Lung (tissue), 12 donors: ENCODE measurements around the gene CDC42BPB. TPM values are rescaled to one million over a fixed set of nuclear protein-coding genes. Genes with fewer than 3 reads are reported as not detected.

ENCODE experiments used
- ATAC-seq: fragments of 200-7000 bp; cut with Tn5 transposase; one replicate; pipeline ENCODE4 v1.9.1; 2020; ENCODE audit warnings: moderate number of reproducible peaks; ENCODE audit not compliant: insufficient read depth, low FRiP score
- DNase-seq, 3 donors: peaks; one replicate each; pipeline ENCODE4 v3.0.0-alpha.2; 2013 to 2017
- H3K27ac ChIP-seq, 2 donors: one replicate each; pipeline ENCODE4 v1.5.1; 2013; ENCODE audit warnings: mild to moderate bottlenecking in 2 of 2, moderate library complexity in 2 of 2, control low read depth in 1 of 2, inconsistent platforms in 1 of 2, low read depth in 1 of 2, low read length in 1 of 2
- H3K27me3 ChIP-seq, 3 donors: one replicate each; pipeline ENCODE4 v1.5.1; 2013; ENCODE audit warnings: low read length in 2 of 3; ENCODE audit not compliant: control insufficient read depth in 3 of 3, insufficient read depth in 3 of 3
- H3K36me3 ChIP-seq, 4 donors: one replicate each; pipeline ENCODE4 v1.5.1; 2013; ENCODE audit warnings: low read length in 4 of 4, mild to moderate bottlenecking in 1 of 4, moderate library complexity in 1 of 4; ENCODE audit not compliant: control insufficient read depth in 4 of 4, insufficient read depth in 4 of 4
- H3K4me1 ChIP-seq, 5 donors: one replicate each; pipeline ENCODE4 v1.5.1; 2013; ENCODE audit warnings: low read length in 5 of 5, mild to moderate bottlenecking in 2 of 5, moderate library complexity in 1 of 5; ENCODE audit not compliant: control insufficient read depth in 5 of 5, insufficient read depth in 5 of 5
- H3K4me3 ChIP-seq: one replicate; pipeline ENCODE4 v1.5.1; 2013; ENCODE audit warnings: mild to moderate bottlenecking, control low read depth, moderate library complexity
- H3K9ac ChIP-seq, 2 donors: one replicate each; pipeline ENCODE4 v1.5.1; 2013; ENCODE audit warnings: low read length in 2 of 2, control low read depth in 1 of 2; ENCODE audit not compliant: insufficient read depth in 1 of 2
- H3K9me3 ChIP-seq, 4 donors: one replicate each; pipeline ENCODE4 v1.5.1; 2013; ENCODE audit warnings: low read length in 3 of 4, mild to moderate bottlenecking in 1 of 4, moderate library complexity in 1 of 4; ENCODE audit not compliant: control insufficient read depth in 4 of 4, insufficient read depth in 3 of 4
- WGBS, 2 donors: extraction: QIAGEN DNeasy Blood & Tissue Kit; methylation state at CpG; one replicate each; pipeline ENCODE4 v1.1.7; 2013; 5-methylcytosine and 5-hydroxymethylcytosine counted together
- polyA plus RNA-seq, 2 donors: library from polyadenylated mRNA; stranded (reverse); fragments of 200-250 nt; gene quantifications; one replicate each; pipeline ENCODE4 v1.2.1, GENCODE V29; 2013
- total RNA-seq, 2 donors: library from RNA; depleted of rRNA in 1 of 2; stranded (reverse); fragments of >200 nt in 1 of 2; gene quantifications; one replicate each; pipeline ENCODE4 v1.2.1, GENCODE V29; 2014 to 2021
- TF ChIP-seq, protein P1 (sequence below): IDR thresholded peaks from 2 replicates; pipeline ENCODE4 v1.5.1; 2012; ENCODE audit warnings: mild to moderate bottlenecking; ENCODE audit errors: control extremely low read depth, extremely low read depth
- donor health status: control.
- donor health status: control.
- donor health status: Bipolar disorder and iron deficiency.
- donor health status: healthy.
- donor health status: DM: yes; HTN: yes; CAD: no.

The CDC42BPB gene
- total and polyA plus RNA-seq, 4 donors, result 39.3 to 97.9 (median 66.6) TPM

DNA sequence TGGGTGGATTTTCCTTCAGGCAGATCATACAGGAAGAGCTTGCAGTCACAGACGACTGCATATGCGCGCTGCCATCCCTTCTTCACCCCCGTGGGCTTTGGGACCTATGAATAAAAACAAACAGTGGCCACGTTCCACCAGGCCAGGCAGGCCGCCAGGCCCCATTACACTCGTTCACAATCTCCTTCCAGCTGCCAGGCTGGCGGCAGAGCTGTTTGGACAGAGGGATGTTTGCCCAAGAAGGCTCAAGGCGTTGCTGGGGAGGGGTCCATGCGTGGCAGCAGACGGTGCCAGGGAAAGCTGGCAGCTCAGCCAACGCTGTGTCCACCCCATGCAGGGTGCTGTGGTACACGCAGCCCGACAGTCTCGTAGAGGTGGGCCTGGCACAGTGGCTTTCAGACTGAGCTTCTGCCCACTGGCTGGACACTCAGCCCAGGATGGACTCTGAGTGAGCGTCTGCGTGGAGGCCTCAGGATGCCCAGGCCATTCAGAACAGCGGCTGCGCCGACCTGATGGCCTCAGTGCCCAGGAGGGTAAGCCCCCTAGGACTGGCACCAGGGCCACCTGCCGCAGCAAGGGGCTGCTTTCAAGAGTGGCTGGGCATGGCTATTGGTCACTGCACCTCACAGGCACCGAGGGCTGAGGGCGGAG, 107.4 kb downstream of the CDC42BPB start:
- ATAC-seq (no peak), DNase-seq (no peak)
- Histone ChIP-seq H3K4me3 (no peak overlapping the region), H3K4me1 (peaks cover 0 to 8% (median 0%) of the 10 kb centered on the region in 5 donors), H3K9me3 (no peaks in the 10 kb centered on the region), H3K36me3 (peaks cover 43 to 74% (median 47%) of the 10 kb centered on the region in 4 donors), H3K27ac (no peak overlapping the region), H3K9ac (no peak overlapping the region), H3K27me3 (no peaks in the 10 kb centered on the region)
- TF ChIP-seq, protein P1, sequence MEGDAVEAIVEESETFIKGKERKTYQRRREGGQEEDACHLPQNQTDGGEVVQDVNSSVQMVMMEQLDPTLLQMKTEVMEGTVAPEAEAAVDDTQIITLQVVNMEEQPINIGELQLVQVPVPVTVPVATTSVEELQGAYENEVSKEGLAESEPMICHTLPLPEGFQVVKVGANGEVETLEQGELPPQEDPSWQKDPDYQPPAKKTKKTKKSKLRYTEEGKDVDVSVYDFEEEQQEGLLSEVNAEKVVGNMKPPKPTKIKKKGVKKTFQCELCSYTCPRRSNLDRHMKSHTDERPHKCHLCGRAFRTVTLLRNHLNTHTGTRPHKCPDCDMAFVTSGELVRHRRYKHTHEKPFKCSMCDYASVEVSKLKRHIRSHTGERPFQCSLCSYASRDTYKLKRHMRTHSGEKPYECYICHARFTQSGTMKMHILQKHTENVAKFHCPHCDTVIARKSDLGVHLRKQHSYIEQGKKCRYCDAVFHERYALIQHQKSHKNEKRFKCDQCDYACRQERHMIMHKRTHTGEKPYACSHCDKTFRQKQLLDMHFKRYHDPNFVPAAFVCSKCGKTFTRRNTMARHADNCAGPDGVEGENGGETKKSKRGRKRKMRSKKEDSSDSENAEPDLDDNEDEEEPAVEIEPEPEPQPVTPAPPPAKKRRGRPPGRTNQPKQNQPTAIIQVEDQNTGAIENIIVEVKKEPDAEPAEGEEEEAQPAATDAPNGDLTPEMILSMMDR, result no peak
- 78 to 88% methylated on average over 23 of the region's 23 CpGs for whole genome bisulfite sequencing, 2 donors

DNA sequence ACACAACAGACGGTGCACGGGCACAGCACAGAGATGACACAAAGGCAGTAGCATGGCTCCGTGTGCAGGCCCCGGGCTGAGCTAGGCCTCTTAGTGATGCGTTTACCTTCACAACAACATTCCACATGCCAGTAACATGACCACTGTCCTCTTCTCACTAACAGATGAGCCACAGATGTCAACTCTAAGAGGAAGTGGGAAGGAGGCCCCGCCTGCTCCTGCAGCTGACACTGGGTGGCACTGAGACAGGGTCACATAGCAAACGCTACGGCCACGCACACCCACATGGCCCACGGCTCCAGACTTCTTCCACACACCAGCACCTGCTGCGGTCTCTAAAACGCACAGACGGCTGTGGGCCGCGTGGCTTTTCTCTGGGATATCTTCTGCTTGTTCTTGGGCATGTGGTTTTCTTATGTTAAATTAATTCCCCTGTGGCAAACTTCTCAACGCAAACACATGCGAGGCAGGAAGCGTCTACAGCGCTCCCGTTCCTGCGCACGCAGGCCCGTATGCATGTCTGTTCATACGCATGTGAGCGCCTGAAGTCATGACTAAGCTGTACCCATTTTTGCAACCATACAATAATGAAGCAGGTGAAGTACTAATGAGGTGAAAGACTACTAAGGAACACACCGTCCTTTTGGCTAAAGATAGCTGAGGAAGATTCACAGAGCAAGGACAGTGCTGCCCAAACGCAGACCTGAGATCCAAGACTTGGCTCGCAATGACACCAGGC, 108.1 kb downstream of the CDC42BPB start:
- TF ChIP-seq, protein P1, result no peak
- Histone ChIP-seq H3K9ac (no peak overlapping the region), H3K36me3 (peaks cover 44 to 74% (median 46%) of the 10 kb centered on the region in 4 donors), H3K9me3 (no peaks in the 10 kb centered on the region), H3K27me3 (no peaks in the 10 kb centered on the region), H3K4me3 (no peak overlapping the region), H3K4me1 (peaks cover 0 to 8% (median 0%) of the 10 kb centered on the region in 5 donors), H3K27ac (no peak overlapping the region)
- no peak for DNase-seq
- peak; percentile 16 for ATAC-seq
- 54 to 75% methylated on average over 28 of the region's 28 CpGs for WGBS, 2 donors

- H3K9ac ChIP-seq, result no peak overlapping the region
- no peak overlapping the region for H3K4me3 ChIP-seq
- H3K4me1 ChIP-seq, result peaks cover 0 to 8% (median 0%) of the 10 kb centered on the region in 5 donors
- TF ChIP-seq, protein P1, result no peak
- DNase-seq, result peak in 1 of 3 donors; percentile 42
- no peaks in the 10 kb centered on the region for H3K9me3 ChIP-seq
- H3K27me3 ChIP-seq, result no peaks in the 10 kb centered on the region
- WGBS, 2 donors, result 67 to 76% methylated on average over 9 of the region's 9 CpGs
- ATAC-seq, result no peak
- H3K36me3 ChIP-seq, result peaks cover 38 to 76% (median 49%) of the 10 kb centered on the region in 4 donors
- H3K27ac ChIP-seq, result no peak overlapping the region
These were observed 108.7 kb downstream of the CDC42BPB start for GRCh38 chr14:102948698-102949061.
